HG03457 (cell line): Measurements from ENCODE around the gene ANKRD18B.
"Not testable (repeated sequence)": the region's sequence is repeated elsewhere in the genome, so short reads cannot be mapped to it uniquely, and the experiment has no call there.

Experiments
- ATAC-seq: cut with Tn5 transposase; IDR thresholded peaks from one replicate; pipeline ENCODE4 v1.9.1; 2021; ENCODE audit warnings: moderate number of reproducible peaks; ENCODE audit not compliant: unreplicated experiment

Gene ANKRD18B

DNA sequence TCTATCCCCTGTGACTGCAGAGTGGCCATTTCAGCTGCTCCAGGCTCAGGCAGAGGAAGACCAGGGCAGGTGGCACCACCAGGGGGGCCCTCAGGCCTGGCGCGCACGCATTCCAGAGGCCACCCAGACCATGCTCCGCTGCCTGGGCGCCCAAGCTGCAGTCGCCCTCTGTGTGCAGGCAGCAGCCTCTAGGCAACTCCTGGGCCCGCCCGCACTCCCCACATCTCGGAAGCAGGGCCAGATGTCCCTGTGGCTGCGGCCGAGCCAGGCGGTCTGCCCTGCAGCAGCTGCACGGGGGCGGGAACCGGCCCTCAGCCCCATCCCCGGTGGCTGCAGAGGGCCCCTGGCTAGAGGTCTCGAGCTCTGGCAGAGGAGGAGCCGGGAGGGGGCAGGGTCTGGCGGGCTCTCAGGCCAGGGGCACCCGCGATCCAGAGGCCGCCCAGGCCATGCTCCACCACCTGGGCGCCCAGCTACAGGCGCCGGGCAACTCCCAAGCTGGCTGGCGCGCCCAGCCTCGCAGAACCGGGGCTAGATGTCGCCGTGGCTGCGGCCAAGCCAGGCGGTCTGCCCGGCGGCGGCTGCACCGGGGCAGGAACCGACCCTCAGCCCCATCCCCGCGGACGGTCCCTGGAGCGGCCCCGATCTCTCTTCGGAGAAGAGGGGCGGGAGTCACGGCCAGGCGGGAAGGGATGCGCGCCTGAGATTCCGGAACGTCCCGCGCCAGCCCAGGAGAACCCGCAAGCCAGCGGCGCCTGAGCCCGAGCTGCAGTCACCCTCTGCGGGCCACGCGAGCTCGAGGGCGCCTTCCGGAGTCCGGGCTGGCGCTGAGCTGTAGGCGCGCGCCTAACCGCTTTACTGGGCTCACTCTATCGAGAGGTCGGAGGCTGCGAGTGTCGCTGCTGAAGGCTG is at the start of gene ANKRD18B:
ANKRD18B (plus strand) TSS at position 855 of the 909 bp plus-strand sequence. CDS start 239 bp downstream, outside the sequence.
- not testable (repeated sequence) for ATAC-seq

DNA sequence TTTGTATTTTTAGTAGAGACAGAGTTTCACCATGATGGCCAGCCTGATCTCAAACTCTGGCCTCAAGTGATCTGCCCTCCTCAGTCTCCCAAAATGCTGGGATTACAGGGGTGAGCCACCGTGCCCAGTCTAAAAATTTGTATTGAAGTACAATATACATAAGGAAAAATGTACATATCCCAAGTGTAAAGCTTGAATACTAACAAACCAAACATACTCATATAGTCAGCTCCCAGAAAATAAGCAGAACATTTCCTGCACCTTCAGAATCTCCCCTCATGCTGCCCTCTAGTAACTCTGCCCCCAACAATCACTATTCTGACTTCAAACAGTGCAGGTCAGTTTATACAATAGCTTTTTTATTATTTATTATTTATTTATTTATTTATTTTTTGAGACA is 48.7 kb upstream of the ANKRD18B start:
- ATAC-seq, result no peak

DNA sequence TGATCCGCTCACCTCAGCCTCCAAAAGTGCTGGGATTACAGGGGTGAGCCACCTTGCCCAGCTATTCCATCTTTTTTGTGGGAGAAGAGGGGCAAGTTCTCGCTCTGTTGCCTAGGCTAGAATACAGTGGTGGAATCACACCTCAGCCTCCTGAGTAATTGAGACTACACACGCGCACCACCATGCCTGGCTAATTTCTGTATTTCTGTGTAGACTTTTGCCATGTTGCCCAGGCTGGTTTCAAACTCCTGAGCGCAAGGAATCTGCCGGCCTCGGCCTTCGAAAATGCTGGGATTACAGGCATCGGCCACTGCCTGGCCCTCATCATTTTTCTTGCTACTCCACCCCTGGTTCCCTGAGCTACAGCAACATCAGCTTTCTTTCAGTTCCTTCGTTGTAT is 47.5 kb upstream of the ANKRD18B start:
- no peak for ATAC-seq

DNA sequence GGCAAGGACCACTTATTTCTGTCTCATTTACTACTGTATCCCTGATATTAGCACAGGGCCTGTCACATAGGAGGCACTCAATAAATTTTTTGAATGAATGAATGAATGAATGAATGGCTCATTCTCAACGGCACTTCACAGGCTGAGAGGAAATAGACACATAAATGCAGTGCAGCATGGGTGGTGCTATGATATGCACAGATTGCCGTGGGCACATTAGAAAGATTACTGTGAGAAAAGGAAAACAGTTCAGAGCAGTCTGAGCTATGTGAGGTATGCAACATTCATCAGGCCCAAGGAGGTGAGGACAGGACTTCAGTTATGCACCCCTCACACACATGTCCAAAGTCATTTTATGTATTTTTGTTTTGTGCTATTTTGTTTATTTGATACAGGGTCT is 43.9 kb upstream of the ANKRD18B start:
- ATAC-seq, result no peak

DNA sequence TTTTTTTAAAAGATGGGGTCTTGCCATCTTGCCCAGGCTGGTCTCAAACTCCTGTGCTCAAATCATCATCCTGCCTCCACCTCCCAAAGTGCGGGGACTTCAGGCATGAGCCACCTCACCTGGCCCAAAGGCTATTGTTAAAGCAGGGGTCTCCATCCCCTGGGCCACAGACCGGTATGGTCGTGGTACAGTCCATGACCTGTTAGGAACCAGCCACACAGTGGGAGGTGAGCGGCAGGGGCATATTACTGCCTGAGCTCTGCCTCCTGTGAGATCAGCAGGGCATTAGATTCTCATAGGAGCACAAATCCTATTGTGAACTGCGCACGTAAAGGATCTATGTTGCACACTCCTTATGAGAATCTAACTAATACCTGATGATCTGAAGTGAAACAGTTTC is 43.1 kb upstream of the ANKRD18B start:
- no peak for ATAC-seq

DNA sequence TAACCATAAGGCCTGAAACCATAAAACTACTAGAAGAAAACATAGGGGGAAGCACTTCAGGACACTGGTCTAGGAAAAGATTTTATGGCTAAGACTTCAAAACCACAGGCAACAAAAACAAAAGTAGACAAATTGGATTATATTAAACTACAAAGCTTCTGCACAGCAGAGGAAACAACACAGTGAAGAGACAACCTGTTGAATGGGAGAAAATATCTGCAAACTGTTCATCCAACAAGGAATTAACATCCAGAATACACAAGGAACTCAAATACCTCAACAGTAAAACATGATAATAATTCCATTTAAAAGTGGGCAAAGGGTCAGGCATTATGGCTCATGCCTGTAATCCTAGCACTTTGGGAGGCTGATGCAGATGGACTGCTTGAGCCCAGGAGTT is 38.7 kb upstream of the ANKRD18B start:
- ATAC-seq, result not testable (repeated sequence)

DNA sequence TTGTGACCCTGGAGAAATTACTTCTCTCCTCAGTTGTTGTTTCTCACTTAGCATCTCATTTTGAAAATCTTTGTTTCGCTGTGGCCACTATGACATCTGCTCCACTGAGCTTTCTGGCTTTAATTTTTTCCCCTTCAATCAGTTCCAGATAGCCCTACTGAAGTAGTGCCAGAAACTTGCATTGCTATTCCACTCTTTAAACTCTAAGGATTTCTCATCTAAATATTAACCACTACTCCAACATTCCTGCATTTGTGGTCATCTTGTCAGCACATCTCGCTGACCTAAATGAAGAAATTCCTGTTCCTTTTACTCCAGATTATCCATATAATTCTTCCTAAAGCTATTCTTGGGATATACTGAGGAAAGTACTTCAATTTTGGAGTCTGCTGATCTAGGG is 35.0 kb upstream of the ANKRD18B start:
- no peak for ATAC-seq

DNA sequence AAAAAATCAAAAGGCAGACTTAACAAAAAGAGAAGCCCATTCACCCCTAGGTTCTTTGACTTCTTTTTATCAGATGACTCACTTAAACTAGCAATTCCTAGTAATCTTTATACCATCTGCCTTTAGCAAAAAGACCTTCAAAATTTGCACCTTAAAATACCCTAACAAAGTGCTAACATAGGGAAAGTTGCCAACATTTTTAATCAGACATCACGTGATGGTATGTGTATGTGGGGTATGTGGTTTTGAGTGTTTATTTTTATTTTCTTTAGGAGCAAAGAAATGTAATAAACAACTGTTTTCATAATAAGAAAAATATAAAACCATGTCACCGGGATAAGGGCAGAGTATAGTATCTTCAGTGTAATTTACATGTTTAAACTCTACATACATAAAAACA is 30.2 kb upstream of the ANKRD18B start:
- ATAC-seq, result not testable (repeated sequence)

DNA sequence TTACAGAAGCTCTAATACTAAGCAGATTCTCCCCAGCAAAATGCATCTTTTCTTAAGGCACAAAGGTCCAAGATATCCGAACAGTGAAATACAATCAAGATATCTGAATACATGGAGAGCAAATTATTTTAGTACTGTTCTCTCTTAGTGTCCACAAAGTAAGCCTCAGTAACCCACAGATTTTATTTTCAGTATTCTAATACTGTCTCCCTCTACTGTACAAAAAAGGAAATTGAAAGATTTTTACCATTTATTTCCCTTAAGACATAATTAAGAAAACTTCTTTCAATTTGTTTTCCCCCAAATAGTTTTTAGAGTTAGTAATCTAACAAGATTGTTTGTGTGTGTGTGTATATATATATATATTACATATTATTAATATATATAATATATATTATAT is 25.7 kb upstream of the ANKRD18B start:
- ATAC-seq, result no peak

DNA sequence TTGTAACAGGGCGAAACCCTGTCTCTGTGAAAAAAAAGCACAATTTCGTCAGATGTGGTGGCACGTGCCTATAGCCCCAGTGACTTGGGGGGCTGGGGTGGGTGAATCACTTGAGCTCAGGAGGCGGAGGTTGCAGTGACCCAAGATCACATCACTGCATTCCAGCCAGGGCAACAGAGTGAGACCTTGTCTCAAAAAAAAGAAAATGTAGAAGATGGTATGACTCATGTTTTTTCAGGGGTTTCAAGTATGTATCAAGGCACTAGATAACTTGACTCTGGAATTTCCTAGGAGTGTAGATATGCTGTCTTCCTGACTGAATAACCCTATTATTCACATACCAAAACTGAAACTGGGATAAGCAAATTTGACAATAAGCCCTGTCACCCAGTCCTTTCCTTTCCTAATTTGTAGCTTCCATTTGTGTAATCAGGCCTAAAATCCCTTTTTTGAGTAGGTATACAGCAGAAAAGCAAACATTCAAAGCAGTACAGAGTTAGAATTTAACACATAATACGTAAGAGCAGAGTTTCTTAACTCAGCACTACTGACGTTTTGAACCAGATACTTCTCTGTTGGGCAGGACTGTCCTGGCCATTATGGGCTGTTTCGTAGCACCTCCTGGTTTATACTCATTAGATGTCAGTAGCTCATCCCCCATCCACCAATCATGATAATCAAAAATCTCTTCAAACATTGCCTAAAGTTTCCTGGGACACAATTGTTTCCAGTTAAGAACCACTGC is 17.3 kb upstream of the ANKRD18B start:
- no peak for ATAC-seq

DNA sequence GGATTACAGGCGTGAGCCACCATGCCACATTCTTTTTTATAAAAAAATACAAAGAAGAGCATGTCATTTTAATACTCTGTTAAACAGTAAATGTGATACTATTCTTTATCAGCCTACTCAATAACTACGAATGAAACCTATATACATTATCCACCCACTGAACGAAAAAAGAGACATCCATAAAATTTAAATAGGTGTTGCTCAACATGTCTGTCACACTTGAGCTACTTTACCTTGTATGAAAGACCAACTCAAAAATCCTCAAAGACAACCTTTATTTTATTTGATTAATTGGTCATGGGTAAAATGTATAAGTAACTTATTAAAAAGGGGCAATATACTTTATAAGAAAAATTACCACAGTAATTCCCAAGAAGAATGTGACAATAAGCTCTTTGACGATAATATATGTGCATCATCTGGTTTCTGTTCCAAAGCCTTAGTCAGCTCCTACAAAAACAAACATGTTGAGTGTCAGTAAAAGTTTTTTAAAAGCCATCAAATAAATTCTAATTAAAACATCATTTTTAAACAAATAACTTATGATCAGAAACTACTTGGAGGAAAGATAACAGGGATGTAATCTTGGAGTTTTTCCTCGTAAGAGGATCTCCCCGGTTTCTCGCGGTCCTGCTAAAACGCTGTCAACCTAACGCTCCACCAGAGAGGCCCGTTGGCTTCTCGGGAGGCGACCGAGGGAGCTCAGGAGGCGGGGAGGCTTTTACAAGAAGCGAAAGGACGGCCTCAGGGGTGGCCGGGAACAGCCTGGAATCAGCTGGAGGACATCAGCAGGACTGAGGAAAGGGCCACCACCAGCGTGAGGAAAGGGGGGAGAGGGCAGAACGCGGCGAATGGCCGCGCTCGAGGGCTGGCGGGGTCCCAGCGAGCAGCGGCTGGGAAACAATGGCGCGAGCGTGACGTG is 13.5 kb upstream of the ANKRD18B start:
- no peak for ATAC-seq

DNA sequence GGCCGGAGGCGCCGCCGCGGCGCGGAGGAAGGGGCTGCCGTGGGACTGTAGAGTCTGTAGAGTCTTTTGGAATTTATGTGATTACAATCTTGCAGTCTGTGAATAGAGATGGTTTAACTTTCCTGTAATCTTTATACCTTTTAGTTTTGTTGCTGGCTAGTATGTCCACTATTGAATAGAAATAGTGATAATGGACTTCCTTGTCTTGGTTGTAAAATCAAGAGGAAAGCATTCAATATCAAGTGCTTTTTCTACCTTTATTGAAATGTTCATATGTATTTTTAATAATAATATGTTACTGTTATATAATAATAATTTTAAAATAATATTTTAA is 12.9 kb upstream of the ANKRD18B start:
- ATAC-seq, result not testable (repeated sequence)

DNA sequence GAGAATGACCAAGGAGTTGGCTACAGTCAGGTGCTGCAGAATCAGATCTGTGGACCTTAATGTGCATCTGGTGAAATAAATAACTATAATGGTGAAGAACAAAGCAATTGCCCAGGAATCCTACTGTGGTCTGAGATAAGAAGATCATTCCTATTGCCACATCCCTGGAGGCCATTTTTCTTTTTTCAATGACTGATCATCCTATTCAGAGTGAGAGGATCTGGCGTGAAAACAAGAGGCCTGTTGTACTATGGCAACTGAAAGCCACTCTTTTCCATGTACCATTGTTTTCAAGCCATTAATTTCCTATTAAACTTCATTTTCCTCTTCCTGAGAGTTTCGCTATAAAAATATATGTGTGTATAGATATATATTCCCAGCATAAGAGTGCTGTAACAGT is 11.5 kb upstream of the ANKRD18B start:
- not testable (repeated sequence) for ATAC-seq

DNA sequence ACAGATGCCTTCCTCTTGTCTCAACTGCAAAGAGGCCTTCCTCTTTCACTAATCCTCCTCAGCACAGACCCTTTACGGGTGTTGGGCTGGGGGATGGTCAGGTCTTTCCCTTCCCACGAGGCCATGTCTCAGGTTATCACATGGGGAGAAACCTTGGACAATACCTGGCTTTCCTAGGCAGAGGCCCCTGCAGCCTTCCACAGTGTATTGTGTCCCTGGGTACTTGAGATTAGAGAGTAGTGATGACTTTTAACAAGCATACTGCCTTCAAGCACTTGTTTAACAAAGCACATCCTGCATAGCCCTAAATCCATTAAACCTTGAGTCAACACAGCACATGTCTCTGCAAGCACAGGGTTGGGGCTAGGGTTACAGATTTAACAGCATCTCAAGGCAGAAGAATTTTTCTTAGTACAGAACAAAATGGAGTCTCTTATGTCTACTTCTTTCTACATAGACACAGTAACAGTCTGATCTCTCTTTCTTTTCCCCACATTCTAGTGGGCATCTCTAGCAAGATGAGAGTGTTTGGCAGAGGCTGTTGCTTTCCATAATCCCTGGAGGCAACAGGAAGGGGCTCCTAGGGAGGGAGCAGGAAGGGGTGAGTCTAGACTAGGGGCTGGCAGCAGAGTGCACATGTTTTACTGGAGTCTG is 8.6 kb upstream of the ANKRD18B start:
- not testable (repeated sequence) for ATAC-seq

DNA sequence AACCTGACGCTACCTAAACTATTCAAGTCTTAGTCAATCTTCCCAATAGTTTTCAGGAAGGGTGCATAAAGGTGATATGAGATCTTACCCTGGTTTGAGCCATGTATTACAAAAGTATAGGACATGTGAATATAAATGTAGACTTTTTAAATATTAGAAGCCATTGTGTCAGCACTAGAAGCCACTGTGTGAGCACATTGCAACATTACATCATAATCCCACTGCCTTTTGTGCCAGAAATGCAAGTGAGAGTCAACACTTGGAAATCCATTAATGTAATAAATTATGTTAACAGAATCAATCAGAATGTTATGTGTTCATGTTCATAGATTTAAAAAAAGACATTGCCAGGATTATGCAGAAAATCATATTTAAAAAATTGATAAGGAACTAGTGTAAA is 7.7 kb upstream of the ANKRD18B start:
- not testable (repeated sequence) for ATAC-seq

DNA sequence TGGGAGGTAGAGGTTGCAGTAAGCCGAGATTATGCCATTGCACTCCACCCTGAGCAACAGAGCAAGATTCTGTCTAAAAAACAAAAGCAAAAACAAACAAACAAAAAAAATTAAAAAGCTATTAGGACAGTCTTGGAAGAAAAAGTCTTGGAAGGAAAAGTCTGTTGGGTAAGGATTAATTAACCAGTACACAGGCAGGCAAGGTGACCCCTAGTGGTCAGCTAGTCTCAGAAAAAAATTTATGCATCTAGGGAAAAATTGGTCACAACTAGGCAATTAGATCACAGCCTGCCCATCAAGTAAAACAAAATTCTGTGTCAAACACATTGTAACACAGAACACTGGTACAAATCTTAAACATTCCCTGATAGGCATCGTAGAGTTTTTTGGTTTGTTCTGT is 6.7 kb upstream of the ANKRD18B start:
- no peak for ATAC-seq

DNA sequence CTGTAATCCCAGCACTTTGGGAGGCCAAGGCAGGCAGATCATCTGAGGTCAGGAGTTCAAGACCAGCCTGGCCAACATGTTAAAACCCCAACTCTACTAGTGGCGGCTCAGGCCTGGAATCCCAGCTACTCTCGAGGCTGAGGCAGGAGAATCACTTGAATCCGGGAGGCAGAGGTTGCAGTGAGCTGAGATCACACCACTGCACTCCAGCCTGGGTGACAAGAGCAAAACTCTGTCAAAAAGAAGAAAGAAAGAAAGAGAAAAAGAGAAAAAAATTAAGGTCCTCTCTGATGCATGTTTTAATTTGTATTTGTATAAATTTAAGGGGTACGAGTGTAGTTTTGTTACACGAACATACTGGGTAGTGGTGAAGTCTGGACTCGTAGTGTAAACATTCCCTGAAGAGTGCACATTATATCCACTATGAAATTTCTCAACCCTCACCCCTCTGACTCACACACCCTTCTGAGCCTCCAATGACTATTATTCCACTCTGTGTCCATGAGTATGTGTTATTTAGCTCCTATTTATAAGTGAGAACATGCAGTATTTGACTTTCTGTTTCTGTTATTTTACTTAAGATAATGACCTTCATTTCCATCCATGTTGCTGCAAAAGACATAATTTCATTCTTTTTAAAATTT is 6.0 kb upstream of the ANKRD18B start:
- not testable (repeated sequence) for ATAC-seq

DNA sequence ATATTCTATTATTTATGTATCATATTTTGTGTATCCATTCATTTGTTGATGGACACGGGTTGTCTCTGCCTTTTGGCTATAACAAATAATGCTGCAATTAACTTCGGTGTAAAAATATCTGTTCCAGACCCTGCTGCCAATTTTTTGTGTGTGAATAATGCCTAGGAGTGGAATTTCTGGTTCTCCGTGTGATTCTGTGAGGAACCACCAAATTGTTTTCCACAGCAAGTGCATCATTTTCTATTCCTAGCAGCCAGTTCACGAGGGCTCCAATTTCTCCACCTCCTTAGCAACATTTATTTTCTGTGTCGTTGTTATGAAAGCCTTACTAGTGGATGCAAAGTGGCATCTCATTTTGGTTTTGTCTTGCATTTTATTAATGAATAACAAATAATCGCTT is 2.2 kb upstream of the ANKRD18B start:
- not testable (repeated sequence) for ATAC-seq

DNA sequence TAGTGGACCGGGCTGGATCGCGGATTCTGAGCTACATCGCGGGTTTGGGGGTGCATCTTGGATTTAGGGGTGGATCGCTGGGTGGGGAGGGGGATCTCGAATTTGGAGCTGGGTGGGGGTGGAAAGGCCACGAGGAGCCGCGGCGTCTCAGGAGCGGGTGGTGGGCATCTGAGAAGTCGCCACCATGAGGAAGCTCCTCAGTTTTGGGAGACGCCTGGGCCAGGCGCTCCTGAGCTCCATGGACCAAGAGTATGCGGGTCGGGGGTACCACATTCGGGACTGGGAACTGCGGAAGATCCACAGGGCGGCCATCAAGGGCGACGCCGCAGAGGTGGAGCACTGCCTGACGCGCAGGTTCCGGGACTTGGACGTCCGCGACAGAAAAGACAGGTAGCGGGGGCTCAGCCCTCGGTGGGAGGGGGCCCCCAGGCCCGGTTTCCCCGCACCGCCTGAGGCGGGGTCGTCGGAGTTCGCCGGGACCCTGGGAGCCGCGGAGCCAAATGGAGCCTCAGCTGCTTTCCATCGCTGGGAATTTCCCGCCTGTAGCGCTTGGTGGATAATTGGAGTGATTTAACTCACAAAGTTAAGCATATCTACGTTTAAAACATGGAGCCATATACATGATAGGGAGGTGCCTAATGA is 376 bp downstream of the ANKRD18B start:
- ATAC-seq, result no peak

DNA sequence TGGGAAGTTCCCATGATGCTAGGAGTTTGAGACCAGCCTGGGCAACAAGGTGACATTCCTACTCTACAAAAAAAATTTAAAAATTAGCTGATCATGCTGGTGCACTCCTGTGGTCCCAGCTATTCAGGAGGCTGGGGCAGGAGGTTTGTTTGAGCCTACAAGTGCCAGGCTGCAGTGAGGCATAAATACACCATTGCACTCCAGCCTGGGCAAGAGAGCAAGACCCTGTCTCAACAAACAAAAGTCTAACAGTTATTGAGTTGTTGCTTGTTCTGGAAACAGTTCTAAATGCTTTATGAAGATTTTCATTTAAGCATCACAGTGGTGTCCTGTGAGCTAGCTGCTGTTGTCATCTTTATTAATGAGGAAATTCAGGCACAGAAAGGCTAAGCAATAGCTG is 4.0 kb downstream of the ANKRD18B start:
- ATAC-seq, result not testable (repeated sequence)
